IMR-90 (cell line): ENCODE results near the gene LAMTOR1. TPM values are rescaled to one million over a fixed set of nuclear protein-coding genes. Genes with fewer than 3 reads are reported as not detected.

Experiments used
- ATAC-seq: fragments of 200-7000 bp; cut with Tn5 transposase; 2 replicates; pipeline ENCODE4 v1.9.1; 2020; ENCODE audit warnings: low read depth, mild to moderate bottlenecking, moderate library complexity
- BruUV-seq: library from RNA; stranded (reverse); fragments of 400-500 nt; replicated peaks from 2 replicates; lab custom pipeline; 2021; lab: Mats Ljungman, UMichigan
- CTCF ChIA-PET: fragments of 300-600 bp; formaldehyde crosslinking; extraction: SDS; loops from one replicate; lab custom pipeline; 2021; ENCODE audit warnings: antibody characterized with exemption; lab: Yijun Ruan, JAX
- POLR2A ChIA-PET: fragments of 300-600 bp; sonication (Branson Sonifier 250); formaldehyde crosslinking; loops from one replicate; lab custom pipeline; 2022; ENCODE audit warnings: antibody characterized with exemption; ENCODE audit not compliant: unreplicated experiment; lab: Charles Lee
- DNase-seq: peaks from one replicate; pipeline ENCODE4 v3.0.0; 2013
- H2AFZ ChIP-seq: replicated peaks from 2 replicates; pipeline ENCODE3; 2013; ENCODE audit warnings: low read length, mild to moderate bottlenecking; ENCODE audit not compliant: poor library complexity
- H2AK5ac ChIP-seq: 2 replicates; pipeline ENCODE4 v1.6.1; 2013; ENCODE audit warnings: low read depth, low read length, inconsistent platforms
- H2AK9ac ChIP-seq: replicated peaks from 2 replicates; pipeline ENCODE3; 2013; ENCODE audit warnings: mild to moderate bottlenecking, low read depth, low read length, moderate library complexity; ENCODE audit not compliant: poor library complexity
- H2BK120ac ChIP-seq: 2 replicates; pipeline ENCODE4 v1.6.1; 2013; ENCODE audit warnings: low read depth, low read length, inconsistent platforms
- H2BK15ac ChIP-seq: 3 replicates; pipeline ENCODE4 v1.6.1; 2013; ENCODE audit warnings: low read depth, low read length, inconsistent platforms
- H2BK20ac ChIP-seq: 2 replicates; pipeline ENCODE4 v1.6.1; 2013; ENCODE audit warnings: low read depth, mild to moderate bottlenecking, inconsistent platforms, low read length, moderate library complexity
- H2BK5ac ChIP-seq: 2 replicates; pipeline ENCODE4 v1.6.1; 2013; ENCODE audit warnings: mild to moderate bottlenecking, low read depth, low read length, inconsistent platforms; ENCODE audit not compliant: poor library complexity, severe bottlenecking
- H3K14ac ChIP-seq: replicated peaks from 2 replicates; pipeline ENCODE4 v1.6.1; 2013; ENCODE audit warnings: low read depth, low read length, inconsistent platforms
- H3K18ac ChIP-seq: 2 replicates; pipeline ENCODE4 v1.6.1; 2013; ENCODE audit warnings: low read depth, low read length, control low read depth
- H3K23ac ChIP-seq: 2 replicates; pipeline ENCODE4 v1.6.1; 2013; ENCODE audit warnings: low read depth, low read length, inconsistent platforms
- H3K27ac ChIP-seq: 2 replicates; pipeline ENCODE4 v1.5.1; 2013; ENCODE audit warnings: mild to moderate bottlenecking, control low read depth, low read length; ENCODE audit not compliant: insufficient read depth
- H3K27me3 ChIP-seq: 2 replicates; pipeline ENCODE4 v1.6.1; 2013; ENCODE audit warnings: low read length; ENCODE audit not compliant: control insufficient read depth, insufficient read depth
- H3K36me3 ChIP-seq: 2 replicates; pipeline ENCODE4 v1.6.1; 2013; ENCODE audit warnings: low read length, mixed read lengths; ENCODE audit not compliant: control insufficient read depth, insufficient read depth
- H3K4ac ChIP-seq: 2 replicates; pipeline ENCODE4 v1.6.1; 2013; ENCODE audit warnings: low read depth, low read length, inconsistent platforms
- H3K4me1 ChIP-seq: 2 replicates; pipeline ENCODE4 v1.6.1; 2013; ENCODE audit warnings: low read length, mixed read lengths; ENCODE audit not compliant: control insufficient read depth, insufficient read depth
- H3K4me2 ChIP-seq: 2 replicates; pipeline ENCODE4 v1.6.1; 2013; ENCODE audit warnings: low read depth, mild to moderate bottlenecking, control low read depth, low read length, moderate library complexity
- H3K4me3 ChIP-seq: 2 replicates; pipeline ENCODE4 v1.5.1; 2013; ENCODE audit warnings: low read depth, mild to moderate bottlenecking, control low read depth, low read length, moderate library complexity; ENCODE audit not compliant: insufficient read depth
- H3K56ac ChIP-seq: 2 replicates; pipeline ENCODE4 v1.6.1; 2013; ENCODE audit warnings: low read length, inconsistent platforms; ENCODE audit not compliant: insufficient read depth; ENCODE audit errors: extremely low read depth
- H3K79me1 ChIP-seq, 2 experiments: 2 replicates each; pipeline ENCODE4 v1.6.1; 2013; ENCODE audit warnings: low read length in 2 of 2, inconsistent platforms in 1 of 2, low read depth in 1 of 2
- H3K9ac ChIP-seq: 2 replicates; pipeline ENCODE4 v1.6.1; 2013; ENCODE audit warnings: low read depth, low read length, control low read depth
- H3K9me1 ChIP-seq: 2 replicates; pipeline ENCODE4 v1.6.1; 2013; ENCODE audit warnings: low read length, inconsistent platforms; ENCODE audit not compliant: insufficient read depth
- H3K9me3 ChIP-seq: 2 replicates; pipeline ENCODE4 v1.6.1; 2013; ENCODE audit warnings: low read length; ENCODE audit not compliant: control insufficient read depth, insufficient read depth
- H4K20me1 ChIP-seq: 2 replicates; pipeline ENCODE4 v1.6.1; 2013; ENCODE audit warnings: low read length, inconsistent platforms; ENCODE audit not compliant: insufficient read depth
- H4K5ac ChIP-seq: 2 replicates; pipeline ENCODE4 v1.6.1; 2013; ENCODE audit warnings: mild to moderate bottlenecking, low read depth, low read length, control low read depth
- H4K8ac ChIP-seq, 2 experiments: 2 replicates each; pipeline ENCODE4 v1.6.1; 2013; ENCODE audit warnings: low read depth in 2 of 2, low read length in 2 of 2, control low read depth in 1 of 2, inconsistent platforms in 1 of 2
- H4K91ac ChIP-seq: 2 replicates; pipeline ENCODE4 v1.6.1; 2013; ENCODE audit warnings: low read depth, low read length, inconsistent platforms; ENCODE audit not compliant: insufficient read depth
- CEBPB ChIP-seq: IDR thresholded peaks from 2 replicates; pipeline ENCODE4 v1.6.1; 2012; ENCODE audit warnings: low read depth, low read length, improper control_type of control experiment
- MAFK ChIP-seq: IDR thresholded peaks from 2 replicates; pipeline ENCODE4 v1.6.1; 2012; ENCODE audit warnings: low read depth, low read length, improper control_type of control experiment
- POLR2A ChIP-seq: IDR thresholded peaks from 2 replicates; pipeline ENCODE4 v1.6.1; 2012; ENCODE audit warnings: mild to moderate bottlenecking, low read depth, low read length
- RAD21 ChIP-seq: IDR thresholded peaks from 2 replicates; pipeline ENCODE4 v1.6.1; 2012; ENCODE audit warnings: low read length, improper control_type of control experiment
- RCOR1 ChIP-seq: IDR thresholded peaks from 2 replicates; pipeline ENCODE4 v1.6.1; 2012; ENCODE audit warnings: mild to moderate bottlenecking, low read length, improper control_type of control experiment; ENCODE audit not compliant: insufficient replicate concordance
- RFX5 ChIP-seq: IDR thresholded peaks from 2 replicates; pipeline ENCODE4 v1.8.0; 2012; ENCODE audit warnings: low read depth, mild to moderate bottlenecking, low read length, moderate library complexity
- WGBS, 2 experiments: methylation state at CpG; one replicate each; pipeline versions ENCODE4 v1.1.5 to v1.1.7; 2013; ENCODE audit warnings: missing lambda C conversion rate in 2 of 2; ENCODE audit not compliant: insufficient read length in 1 of 2; ENCODE audit errors: extremely low coverage in 2 of 2; 5-methylcytosine and 5-hydroxymethylcytosine counted together
- dilution Hi-C: fragments of 300-500 bp; cut with HindIII; formaldehyde crosslinking; loops from one replicate; pipeline ENCODE4 v1.14.3; 2018; ENCODE audit warnings: low sequenced_read_pairs; ENCODE audit not compliant: unreplicated experiment
- in situ Hi-C: fragments of 300-500 bp; cut with MboI; formaldehyde crosslinking; loops from 3 replicates; pipeline ENCODE4 v1.14.3; 2019; ENCODE audit warnings: low sequenced_read_pairs, inconsistent platforms, mixed read lengths
- intact Hi-C: fragments of 100-400 bp; cut with micrococcal nuclease; formaldehyde crosslinking; loops from 2 replicates; pipeline ENCODE4 v1.10.0; 2022
- polyA plus RNA-seq, 3 experiments: library from polyadenylated mRNA; depleted of rRNA; stranded (reverse); fragments of >200 nt; gene quantifications; 2 replicates each; pipeline ENCODE4 v1.2.3, GENCODE V29; 2012; ENCODE audit warnings: low replicate concordance in 1 of 3
- total RNA-seq: library from RNA; depleted of rRNA; stranded (reverse); fragments of >200 nt; gene quantifications from 2 replicates; pipeline ENCODE4 v1.2.3, GENCODE V29; 2012
- TF ChIP-seq, protein P1 (sequence below): fragments of 150-350 bp; IDR thresholded peaks from 2 replicates; pipeline ENCODE4 v1.6.1; 2016; ENCODE audit warnings: low read depth, mild to moderate bottlenecking, low read length, moderate library complexity, borderline replicate concordance

The LAMTOR1 gene
- total and polyA plus RNA-seq, 2 of the 4 experiments (the other 2 are of a cell fraction), result 126 to 137 TPM

DNA sequence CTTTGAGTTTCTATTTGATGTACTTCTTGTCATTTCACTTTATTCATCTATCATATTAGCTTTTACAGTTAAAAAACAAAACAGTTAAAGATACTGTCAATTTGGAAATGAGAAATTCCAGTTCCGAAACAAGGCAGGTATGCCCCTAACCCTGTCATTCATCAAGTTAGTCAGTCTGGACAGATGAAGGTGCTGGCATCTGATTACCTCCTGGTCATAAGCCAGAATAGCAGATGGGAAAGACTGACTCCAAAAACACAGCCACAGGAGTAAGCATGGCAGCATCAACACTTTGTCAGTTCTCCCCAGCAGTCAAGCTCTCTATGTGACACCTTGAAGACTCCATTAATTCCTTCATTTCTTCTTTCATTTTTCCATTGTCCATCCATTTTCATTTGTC lies 18.1 kb downstream of the LAMTOR1 start:
- H3K27ac ChIP-seq, result no peak overlapping the region
- no peak overlapping the region for H3K4me2 ChIP-seq
- no peak overlapping the region for H4K91ac ChIP-seq
- no peak overlapping the region for H2AK9ac ChIP-seq
- ATAC-seq (no peak), DNase-seq (no peak)
- peaks cover 6% of the 10 kb centered on the region for H3K36me3 ChIP-seq
- no peak overlapping the region for H3K14ac ChIP-seq
- H3K4ac ChIP-seq, result no peak overlapping the region
- intact Hi-C loops (no loop called here), in situ Hi-C loops (no loop called here), dilution Hi-C loops (no loop called here)
- H3K9ac ChIP-seq, result no peak overlapping the region
- ChIA-PET CTCF (interaction anchor here (0.6 to 3.4 kb wide), 3 partner anchors 60 to 1384 kb away, joined by 3 to 12 read pairs (median 7); no protein-coding TSS in a partner anchor), POLR2A (interaction anchor here (0.6 kb wide), 1 partner anchor 16 kb away, joined by 3 read pairs; no protein-coding TSS in a partner anchor)
- no peak overlapping the region for H3K56ac ChIP-seq
- H2AFZ ChIP-seq, result no peak overlapping the region
- H2BK5ac ChIP-seq, result no peak overlapping the region
- no peak overlapping the region for H2BK20ac ChIP-seq
- H3K23ac ChIP-seq, result no peak overlapping the region
- no CpG with 5 or more reads among the region's 1 CpG for WGBS, 2 experiments
- H3K4me1 ChIP-seq, result no peaks in the 10 kb centered on the region
- peaks cover 10 to 24% of the 10 kb centered on the region in 2 experiments; a peak in 3 of 4 replicates for H3K79me1 ChIP-seq
- no peak overlapping the region for H4K5ac ChIP-seq
- H4K20me1 ChIP-seq, result no peaks in the 10 kb centered on the region
- H3K4me3 ChIP-seq, result no peak overlapping the region
- no peak overlapping the region for H3K18ac ChIP-seq
- no peak overlapping the region for H2BK120ac ChIP-seq
- no TSS peak for BruUV-seq
- H2AK5ac ChIP-seq, result no peak overlapping the region
- no peak for TF ChIP-seq RAD21
- no peak for TF ChIP-seq MAFK
- TF ChIP-seq RFX5, result no peak
- TF ChIP-seq POLR2A, result no peak
- TF ChIP-seq, protein P1, sequence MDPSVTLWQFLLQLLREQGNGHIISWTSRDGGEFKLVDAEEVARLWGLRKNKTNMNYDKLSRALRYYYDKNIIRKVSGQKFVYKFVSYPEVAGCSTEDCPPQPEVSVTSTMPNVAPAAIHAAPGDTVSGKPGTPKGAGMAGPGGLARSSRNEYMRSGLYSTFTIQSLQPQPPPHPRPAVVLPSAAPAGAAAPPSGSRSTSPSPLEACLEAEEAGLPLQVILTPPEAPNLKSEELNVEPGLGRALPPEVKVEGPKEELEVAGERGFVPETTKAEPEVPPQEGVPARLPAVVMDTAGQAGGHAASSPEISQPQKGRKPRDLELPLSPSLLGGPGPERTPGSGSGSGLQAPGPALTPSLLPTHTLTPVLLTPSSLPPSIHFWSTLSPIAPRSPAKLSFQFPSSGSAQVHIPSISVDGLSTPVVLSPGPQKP, result no peak
- no peak for TF ChIP-seq RCOR1
- no peak for TF ChIP-seq CEBPB
- H3K9me1 ChIP-seq, result no peaks in the 10 kb centered on the region; the same call in 1 of the 2 replicates
- H3K9me3 ChIP-seq, result no peaks in the 10 kb centered on the region
- no peak overlapping the region for H4K8ac ChIP-seq
- H2BK15ac ChIP-seq, result no peak overlapping the region
- no peaks in the 10 kb centered on the region for H3K27me3 ChIP-seq
